Fibroblast of the aortic adventitia (primary cell): Measurements from ENCODE around the gene LZTS2. TPM values are rescaled to one million over a fixed set of nuclear protein-coding genes. Genes with fewer than 3 reads are reported as not detected.

ENCODE experiments used
- DNase-seq: peaks from one replicate; pipeline ENCODE4 v3.0.0-alpha.2; 2010; ENCODE audit warnings: low read depth
- H3K4me3 ChIP-seq: 2 replicates; pipeline ENCODE4 v1.5.1; 2011; ENCODE audit warnings: low read depth, mild to moderate bottlenecking, control low read depth, low read length, moderate library complexity
- total RNA-seq: library from RNA; depleted of rRNA; stranded (reverse); fragments of >200 nt; gene quantifications from 2 replicates; pipeline ENCODE4 v1.2.3, GENCODE V29; 2012; ENCODE audit warnings: low replicate concordance
- TF ChIP-seq, protein P1 (sequence below): IDR thresholded peaks from 2 replicates; pipeline ENCODE4 v1.5.1; 2011; ENCODE audit warnings: mild to moderate bottlenecking, low read length, control low read depth, inconsistent platforms; ENCODE audit not compliant: insufficient read depth

LZTS2 gene
- total RNA-seq, 1 donor: 91.7 TPM

DNA sequence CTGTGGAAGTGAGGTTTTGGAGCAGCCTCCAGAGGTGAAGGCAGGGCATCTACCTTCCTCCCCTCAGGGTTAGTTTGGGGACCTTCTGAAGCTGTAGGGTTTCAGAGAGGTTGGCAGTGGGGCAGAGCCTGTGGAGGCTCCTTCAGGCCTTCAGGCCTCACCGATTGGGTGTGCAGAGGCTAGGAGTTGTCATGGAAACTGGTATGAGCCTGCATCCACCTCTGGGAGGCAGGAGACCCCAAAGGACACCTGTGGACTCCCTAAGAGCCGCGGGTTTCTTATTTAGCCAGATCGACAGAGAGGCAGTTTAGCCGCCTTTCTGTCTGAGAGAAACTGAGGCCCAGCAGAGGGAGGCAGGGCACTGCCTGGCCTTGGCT, 2.0 kb downstream of the LZTS2 start:
- DNase-seq: no peak
- H3K4me3 ChIP-seq: peak overlapping the region; percentile 86
- TF ChIP-seq, protein P1, sequence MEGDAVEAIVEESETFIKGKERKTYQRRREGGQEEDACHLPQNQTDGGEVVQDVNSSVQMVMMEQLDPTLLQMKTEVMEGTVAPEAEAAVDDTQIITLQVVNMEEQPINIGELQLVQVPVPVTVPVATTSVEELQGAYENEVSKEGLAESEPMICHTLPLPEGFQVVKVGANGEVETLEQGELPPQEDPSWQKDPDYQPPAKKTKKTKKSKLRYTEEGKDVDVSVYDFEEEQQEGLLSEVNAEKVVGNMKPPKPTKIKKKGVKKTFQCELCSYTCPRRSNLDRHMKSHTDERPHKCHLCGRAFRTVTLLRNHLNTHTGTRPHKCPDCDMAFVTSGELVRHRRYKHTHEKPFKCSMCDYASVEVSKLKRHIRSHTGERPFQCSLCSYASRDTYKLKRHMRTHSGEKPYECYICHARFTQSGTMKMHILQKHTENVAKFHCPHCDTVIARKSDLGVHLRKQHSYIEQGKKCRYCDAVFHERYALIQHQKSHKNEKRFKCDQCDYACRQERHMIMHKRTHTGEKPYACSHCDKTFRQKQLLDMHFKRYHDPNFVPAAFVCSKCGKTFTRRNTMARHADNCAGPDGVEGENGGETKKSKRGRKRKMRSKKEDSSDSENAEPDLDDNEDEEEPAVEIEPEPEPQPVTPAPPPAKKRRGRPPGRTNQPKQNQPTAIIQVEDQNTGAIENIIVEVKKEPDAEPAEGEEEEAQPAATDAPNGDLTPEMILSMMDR: no peak

- TF ChIP-seq, protein P1: no peak
- DNase-seq: no peak
- peak overlapping the region; percentile 86 for H3K4me3 ChIP-seq
These were observed 2.8 kb downstream of the LZTS2 start for GRCh38 chr10:101002456-101002855.

GRCh38 chr10:101003639-101004206, 4.1 kb downstream of the LZTS2 start:
- TF ChIP-seq, protein P1: no peak
- H3K4me3 ChIP-seq: no peak overlapping the region
- DNase-seq: no peak

DNA sequence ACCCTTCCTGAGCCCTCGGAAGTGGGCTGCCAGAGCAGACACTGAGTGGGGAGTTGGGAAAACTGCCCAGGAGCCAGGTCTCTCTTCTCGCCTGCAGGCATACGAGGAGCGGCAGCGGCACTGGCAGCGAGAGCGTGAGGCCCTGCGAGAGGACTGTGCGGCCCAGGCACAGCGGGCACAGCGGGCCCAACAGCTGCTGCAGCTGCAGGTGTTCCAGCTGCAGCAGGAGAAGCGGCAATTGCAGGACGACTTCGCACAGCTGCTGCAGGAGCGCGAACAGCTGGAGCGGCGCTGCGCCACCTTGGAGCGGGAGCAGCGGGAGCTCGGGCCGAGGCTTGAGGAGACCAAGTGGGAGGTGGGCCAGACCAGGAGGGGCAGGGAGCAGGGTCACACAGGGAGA, 5.8 kb downstream of the LZTS2 start:
- no peak overlapping the region for H3K4me3 ChIP-seq
- no peak for DNase-seq
- TF ChIP-seq, protein P1: no peak

DNA sequence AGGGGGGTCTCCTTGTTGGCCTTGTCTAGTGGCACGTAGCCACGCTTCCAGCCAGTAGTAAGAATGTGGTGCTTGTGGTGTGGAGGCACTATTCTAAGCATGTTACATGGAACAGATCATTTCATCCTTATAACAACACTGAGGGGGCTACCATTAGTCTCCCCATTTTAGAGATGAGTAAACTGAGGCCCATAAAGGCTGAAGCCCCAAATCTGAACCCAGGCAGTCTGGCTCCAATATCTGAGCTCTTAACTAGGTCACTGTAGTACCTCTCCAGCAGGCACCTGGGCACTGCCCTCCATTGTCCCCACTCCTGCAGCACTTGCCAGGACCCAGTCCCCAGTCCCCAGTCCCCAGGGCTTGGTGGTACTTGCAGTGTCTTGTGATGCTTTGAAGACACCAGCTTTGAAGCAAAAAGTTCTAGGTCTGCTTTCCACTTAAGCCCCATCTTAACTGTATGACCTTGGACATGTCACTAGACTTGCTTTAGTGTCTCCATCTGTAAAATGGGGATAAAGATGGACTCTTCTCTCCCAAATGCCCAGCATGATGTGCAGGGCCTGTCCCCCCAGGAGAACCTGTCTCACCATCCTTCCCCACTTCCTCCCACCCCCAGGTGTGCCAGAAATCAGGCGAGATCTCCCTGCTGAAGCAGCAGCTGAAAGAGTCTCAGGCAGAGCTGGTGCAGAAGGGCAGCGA, 6.4 kb downstream of the LZTS2 start:
- no peak for DNase-seq
- H3K4me3 ChIP-seq: no peak overlapping the region
- TF ChIP-seq, protein P1: no peak

GRCh38 chr10:101006593-101007098, 7.0 kb downstream of the LZTS2 start:
- H3K4me3 ChIP-seq: no peak overlapping the region
- DNase-seq: no peak
- TF ChIP-seq, protein P1: no peak
